GM12878 (cell line): ENCODE measurements around the gene DPYSL3. TPM values are rescaled to one million over a fixed set of nuclear protein-coding genes. Genes with fewer than 3 reads are reported as not detected.

Source experiments
- BRCA1 ChIP-seq: IDR thresholded peaks from 2 replicates; pipeline ENCODE4 v1.6.1; 2011; ENCODE audit warnings: low read depth, low read length, improper control_type of control experiment
- ETV6 ChIP-seq, 2 experiments: fragments of 450-650 bp in 1 of 2; IDR thresholded peaks in 1 of 2; conservative IDR thresholded peaks in 1 of 2; 2 replicates each; pipeline ENCODE4 v1.6.1; 2014; ENCODE audit warnings: antibody characterized with exemption in 1 of 2, borderline replicate concordance in 1 of 2, low read depth in 1 of 2, mild to moderate bottlenecking in 1 of 2, moderate library complexity in 1 of 2
- HDGF ChIP-seq: fragments of 450-650 bp; IDR thresholded peaks from 2 replicates; pipeline ENCODE4 v1.6.1; 2016; ENCODE audit warnings: antibody characterized with exemption
- IKZF1 ChIP-seq: fragments of 450-650 bp; conservative IDR thresholded peaks from 2 replicates; pipeline ENCODE4 v1.6.1; 2017; ENCODE audit warnings: antibody characterized with exemption, mild to moderate bottlenecking
- KAT2A ChIP-seq: conservative IDR thresholded peaks from 2 replicates; pipeline ENCODE4 v1.6.1; 2011; ENCODE audit warnings: low read depth, low read length; ENCODE audit not compliant: control insufficient read depth
- KLF5 ChIP-seq: fragments of 450-650 bp; IDR thresholded peaks from 2 replicates; pipeline ENCODE4 v1.6.1; 2014; ENCODE audit warnings: mild to moderate bottlenecking; ENCODE audit not compliant: partially characterized antibody
- MEF2B ChIP-seq: fragments of 450-650 bp; IDR thresholded peaks from 2 replicates; pipeline ENCODE4 v1.6.1; 2018; ENCODE audit warnings: mild to moderate bottlenecking, moderate library complexity; ENCODE audit not compliant: partially characterized antibody, poor library complexity, severe bottlenecking
- MTA2 ChIP-seq: fragments of 450-650 bp; IDR thresholded peaks from 2 replicates; pipeline ENCODE4 v1.6.1; 2016; ENCODE audit warnings: low read depth, mild to moderate bottlenecking, moderate library complexity
- RCOR1 ChIP-seq: conservative IDR thresholded peaks from 2 replicates; pipeline ENCODE4 v1.6.1; 2012; ENCODE audit warnings: low read depth, low read length, improper control_type of control experiment
- SMAD5 ChIP-seq: IDR thresholded peaks from 2 replicates; pipeline ENCODE4 v1.6.1; 2016; ENCODE audit warnings: antibody characterized with exemption, low read depth
- SREBF1 ChIP-seq: IDR thresholded peaks from 2 replicates; pipeline ENCODE4 v1.6.1; 2012; ENCODE audit warnings: mild to moderate bottlenecking, low read length
- TAF1 ChIP-seq: IDR thresholded peaks from 2 replicates; pipeline ENCODE4 v1.6.1; 2011; ENCODE audit warnings: mild to moderate bottlenecking, low read depth, low read length, borderline replicate concordance
- TCF3 ChIP-seq: IDR thresholded peaks from 2 replicates; pipeline ENCODE4 v1.6.1; 2012; ENCODE audit warnings: low read depth, mild to moderate bottlenecking, low read length, borderline replicate concordance; ENCODE audit not compliant: insufficient read depth
- YBX1 ChIP-seq: fragments of 450-650 bp; IDR thresholded peaks from 2 replicates; pipeline ENCODE4 v1.6.1; 2016; ENCODE audit warnings: antibody characterized with exemption
- ZNF622 ChIP-seq: fragments of 450-650 bp; IDR thresholded peaks from 2 replicates; pipeline ENCODE4 v1.6.1; 2017; ENCODE audit warnings: mild to moderate bottlenecking, inconsistent platforms
- polyA plus RNA-seq, 11 experiments: library from polyadenylated mRNA; depleted of rRNA in 4 of 11; unstranded in 6 of 11; stranded (reverse) in 5 of 11; fragments of >200 nt; fragmentation: Nextera tagmentation in 4 of 11; fragmentation: Illumina TruSeq in 1 of 11; extraction: Ambion mirVana in 4 of 11; extraction: Trizol in 1 of 11; gene quantifications; 1 replicate in 1 of 11; 2 replicates in 10 of 11; pipeline versions ENCODE4 v1.2.1 to v1.2.3, GENCODE V29; 2011 to 2016; ENCODE audit warnings: inconsistent platforms in 2 of 11, missing spikeins in 2 of 11, low read depth in 1 of 11
- total RNA-seq, 4 experiments: library from RNA; depleted of rRNA in 3 of 4; stranded (reverse); fragments of >200 nt in 3 of 4; fragmentation: Illumina TruSeq in 1 of 4; extraction: Trizol in 1 of 4; gene quantifications; 2 replicates each; pipeline versions ENCODE4 v1.2.1 to v1.2.3, GENCODE V29; 2013 to 2021
- TF ChIP-seq, protein P1 (sequence below): fragments of 450-650 bp; IDR thresholded peaks from 2 replicates; pipeline ENCODE4 v1.6.1; 2016; ENCODE audit warnings: mild to moderate bottlenecking, moderate library complexity, borderline replicate concordance
- TF ChIP-seq, protein P2 (sequence below): fragments of 450-650 bp; IDR thresholded peaks from 2 replicates; pipeline ENCODE4 v1.6.1; 2017; ENCODE audit warnings: antibody characterized with exemption, mild to moderate bottlenecking, moderate library complexity
- TF ChIP-seq, protein P3 (sequence below): IDR thresholded peaks from 2 replicates; pipeline ENCODE4 v1.6.1; 2011; ENCODE audit warnings: borderline replicate concordance, low read depth, mild to moderate bottlenecking, moderate library complexity, low read length; ENCODE audit not compliant: insufficient read depth, poor library complexity, severe bottlenecking
- TF ChIP-seq, protein P4 (sequence below): fragments of 450-650 bp; formaldehyde crosslinking; IDR thresholded peaks from 2 replicates; pipeline ENCODE4 v1.4.0; 2022; ENCODE audit warnings: mild to moderate bottlenecking, moderate library complexity

The DPYSL3 gene
- total and polyA plus RNA-seq, 10 of the 15 experiments (the other 5 are each of a cell fraction or from before 2014, with no cell fraction given) = 0.08 to 1.5 (median 0.45) TPM; not detected in 1

DNA sequence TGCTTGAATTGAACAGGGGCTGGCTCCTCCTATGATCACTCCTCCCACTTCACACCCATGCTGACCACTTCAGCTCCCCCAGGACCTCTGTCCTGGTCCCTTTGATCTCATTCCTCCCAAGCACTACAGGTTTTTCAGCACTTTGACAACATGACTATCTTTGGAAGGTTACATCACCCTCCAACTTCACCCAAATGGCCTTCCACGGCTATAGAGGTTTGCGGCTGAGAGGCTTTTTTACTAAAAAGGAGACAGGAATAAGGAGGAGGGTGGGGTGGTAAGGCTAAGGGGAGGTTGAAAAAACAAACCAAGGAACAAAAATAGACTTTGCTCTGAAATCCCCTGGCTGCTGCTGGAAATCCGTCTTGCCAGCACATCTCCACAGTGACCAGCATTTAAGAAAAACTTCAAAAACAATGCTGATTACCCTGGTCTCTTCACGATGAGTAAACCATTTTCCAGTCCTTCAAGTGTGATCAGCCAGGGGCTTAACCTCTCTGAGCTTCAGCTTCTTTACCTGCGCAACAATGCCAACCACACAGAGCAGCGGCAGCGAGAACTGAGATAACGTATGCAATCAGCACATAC, 102.7 kb downstream of the DPYSL3 start (continued):
- TF ChIP-seq MEF2B = peak; percentile 70
- TF ChIP-seq TCF3 = no peak
- no peak for TF ChIP-seq BRCA1
- no peak for TF ChIP-seq YBX1
- TF ChIP-seq SMAD5 = no peak
- TF ChIP-seq KAT2A = no peak
- TF ChIP-seq RCOR1 = no peak
- TF ChIP-seq ZNF622 = no peak
- TF ChIP-seq, protein P1, sequence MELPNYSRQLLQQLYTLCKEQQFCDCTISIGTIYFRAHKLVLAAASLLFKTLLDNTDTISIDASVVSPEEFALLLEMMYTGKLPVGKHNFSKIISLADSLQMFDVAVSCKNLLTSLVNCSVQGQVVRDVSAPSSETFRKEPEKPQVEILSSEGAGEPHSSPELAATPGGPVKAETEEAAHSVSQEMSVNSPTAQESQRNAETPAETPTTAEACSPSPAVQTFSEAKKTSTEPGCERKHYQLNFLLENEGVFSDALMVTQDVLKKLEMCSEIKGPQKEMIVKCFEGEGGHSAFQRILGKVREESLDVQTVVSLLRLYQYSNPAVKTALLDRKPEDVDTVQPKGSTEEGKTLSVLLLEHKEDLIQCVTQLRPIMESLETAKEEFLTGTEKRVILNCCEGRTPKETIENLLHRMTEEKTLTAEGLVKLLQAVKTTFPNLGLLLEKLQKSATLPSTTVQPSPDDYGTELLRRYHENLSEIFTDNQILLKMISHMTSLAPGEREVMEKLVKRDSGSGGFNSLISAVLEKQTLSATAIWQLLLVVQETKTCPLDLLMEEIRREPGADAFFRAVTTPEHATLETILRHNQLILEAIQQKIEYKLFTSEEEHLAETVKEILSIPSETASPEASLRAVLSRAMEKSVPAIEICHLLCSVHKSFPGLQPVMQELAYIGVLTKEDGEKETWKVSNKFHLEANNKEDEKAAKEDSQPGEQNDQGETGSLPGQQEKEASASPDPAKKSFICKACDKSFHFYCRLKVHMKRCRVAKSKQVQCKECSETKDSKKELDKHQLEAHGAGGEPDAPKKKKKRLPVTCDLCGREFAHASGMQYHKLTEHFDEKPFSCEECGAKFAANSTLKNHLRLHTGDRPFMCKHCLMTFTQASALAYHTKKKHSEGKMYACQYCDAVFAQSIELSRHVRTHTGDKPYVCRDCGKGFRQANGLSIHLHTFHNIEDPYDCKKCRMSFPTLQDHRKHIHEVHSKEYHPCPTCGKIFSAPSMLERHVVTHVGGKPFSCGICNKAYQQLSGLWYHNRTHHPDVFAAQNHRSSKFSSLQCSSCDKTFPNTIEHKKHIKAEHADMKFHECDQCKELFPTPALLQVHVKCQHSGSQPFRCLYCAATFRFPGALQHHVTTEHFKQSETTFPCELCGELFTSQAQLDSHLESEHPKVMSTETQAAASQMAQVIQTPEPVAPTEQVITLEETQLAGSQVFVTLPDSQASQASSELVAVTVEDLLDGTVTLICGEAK = no peak
- no peak for TF ChIP-seq TAF1
- TF ChIP-seq, protein P2, sequence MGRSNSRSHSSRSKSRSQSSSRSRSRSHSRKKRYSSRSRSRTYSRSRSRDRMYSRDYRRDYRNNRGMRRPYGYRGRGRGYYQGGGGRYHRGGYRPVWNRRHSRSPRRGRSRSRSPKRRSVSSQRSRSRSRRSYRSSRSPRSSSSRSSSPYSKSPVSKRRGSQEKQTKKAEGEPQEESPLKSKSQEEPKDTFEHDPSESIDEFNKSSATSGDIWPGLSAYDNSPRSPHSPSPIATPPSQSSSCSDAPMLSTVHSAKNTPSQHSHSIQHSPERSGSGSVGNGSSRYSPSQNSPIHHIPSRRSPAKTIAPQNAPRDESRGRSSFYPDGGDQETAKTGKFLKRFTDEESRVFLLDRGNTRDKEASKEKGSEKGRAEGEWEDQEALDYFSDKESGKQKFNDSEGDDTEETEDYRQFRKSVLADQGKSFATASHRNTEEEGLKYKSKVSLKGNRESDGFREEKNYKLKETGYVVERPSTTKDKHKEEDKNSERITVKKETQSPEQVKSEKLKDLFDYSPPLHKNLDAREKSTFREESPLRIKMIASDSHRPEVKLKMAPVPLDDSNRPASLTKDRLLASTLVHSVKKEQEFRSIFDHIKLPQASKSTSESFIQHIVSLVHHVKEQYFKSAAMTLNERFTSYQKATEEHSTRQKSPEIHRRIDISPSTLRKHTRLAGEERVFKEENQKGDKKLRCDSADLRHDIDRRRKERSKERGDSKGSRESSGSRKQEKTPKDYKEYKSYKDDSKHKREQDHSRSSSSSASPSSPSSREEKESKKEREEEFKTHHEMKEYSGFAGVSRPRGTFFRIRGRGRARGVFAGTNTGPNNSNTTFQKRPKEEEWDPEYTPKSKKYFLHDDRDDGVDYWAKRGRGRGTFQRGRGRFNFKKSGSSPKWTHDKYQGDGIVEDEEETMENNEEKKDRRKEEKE = no peak
- TF ChIP-seq HDGF = no peak
- TF ChIP-seq SREBF1 = no peak
- no peak for TF ChIP-seq KLF5
- TF ChIP-seq, protein P3, sequence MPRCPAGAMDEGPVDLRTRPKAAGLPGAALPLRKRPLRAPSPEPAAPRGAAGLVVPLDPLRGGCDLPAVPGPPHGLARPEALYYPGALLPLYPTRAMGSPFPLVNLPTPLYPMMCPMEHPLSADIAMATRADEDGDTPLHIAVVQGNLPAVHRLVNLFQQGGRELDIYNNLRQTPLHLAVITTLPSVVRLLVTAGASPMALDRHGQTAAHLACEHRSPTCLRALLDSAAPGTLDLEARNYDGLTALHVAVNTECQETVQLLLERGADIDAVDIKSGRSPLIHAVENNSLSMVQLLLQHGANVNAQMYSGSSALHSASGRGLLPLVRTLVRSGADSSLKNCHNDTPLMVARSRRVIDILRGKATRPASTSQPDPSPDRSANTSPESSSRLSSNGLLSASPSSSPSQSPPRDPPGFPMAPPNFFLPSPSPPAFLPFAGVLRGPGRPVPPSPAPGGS = no peak
- TF ChIP-seq, protein P4, sequence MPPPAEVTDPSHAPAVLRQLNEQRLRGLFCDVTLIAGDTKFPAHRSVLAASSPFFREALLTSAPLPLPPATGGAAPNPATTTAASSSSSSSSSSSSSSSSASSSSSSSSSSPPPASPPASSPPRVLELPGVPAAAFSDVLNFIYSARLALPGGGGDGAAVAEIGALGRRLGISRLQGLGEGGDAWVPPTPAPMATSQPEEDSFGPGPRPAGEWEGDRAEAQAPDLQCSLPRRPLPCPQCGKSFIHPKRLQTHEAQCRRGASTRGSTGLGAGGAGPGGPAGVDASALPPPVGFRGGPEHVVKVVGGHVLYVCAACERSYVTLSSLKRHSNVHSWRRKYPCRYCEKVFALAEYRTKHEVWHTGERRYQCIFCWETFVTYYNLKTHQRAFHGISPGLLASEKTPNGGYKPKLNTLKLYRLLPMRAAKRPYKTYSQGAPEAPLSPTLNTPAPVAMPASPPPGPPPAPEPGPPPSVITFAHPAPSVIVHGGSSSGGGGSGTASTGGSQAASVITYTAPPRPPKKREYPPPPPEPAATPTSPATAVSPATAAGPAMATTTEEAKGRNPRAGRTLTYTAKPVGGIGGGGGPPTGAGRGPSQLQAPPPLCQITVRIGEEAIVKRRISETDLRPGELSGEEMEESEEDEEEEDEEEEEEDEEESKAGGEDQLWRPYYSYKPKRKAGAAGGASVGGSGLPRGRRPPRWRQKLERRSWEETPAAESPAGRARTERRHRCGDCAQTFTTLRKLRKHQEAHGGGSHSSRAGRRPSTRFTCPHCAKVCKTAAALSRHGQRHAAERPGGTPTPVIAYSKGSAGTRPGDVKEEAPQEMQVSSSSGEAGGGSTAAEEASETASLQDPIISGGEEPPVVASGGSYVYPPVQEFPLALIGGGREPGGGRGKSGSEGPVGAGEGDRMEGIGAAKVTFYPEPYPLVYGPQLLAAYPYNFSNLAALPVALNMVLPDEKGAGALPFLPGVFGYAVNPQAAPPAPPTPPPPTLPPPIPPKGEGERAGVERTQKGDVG (CRISPR knock-in tag) = no peak
- TF ChIP-seq ETV6 (conservative IDR thresholded peaks at IDR 0.05 in 1 of 2, IDR thresholded peaks at IDR 0.05 in 1 of 2; ENCODE audit: borderline replicate concordance in 1 of 2, low read depth in 1 of 2) = no peak
- peak; percentile 68 for TF ChIP-seq IKZF1
- peak; percentile 35; the same call in 1 of the 2 replicates for TF ChIP-seq MTA2
